IPS-18c (cell line): ENCODE data around the gene GFRA4.

Source experiments
- H3K4me3 ChIP-seq: 2 replicates; pipeline ENCODE4 v1.7.0; 2013; ENCODE audit warnings: low read depth, mild to moderate bottlenecking, low read length, moderate library complexity; ENCODE audit not compliant: insufficient read depth
- H3K9me3 ChIP-seq: one replicate; pipeline ENCODE4 v1.6.1; 2013; ENCODE audit warnings: mild to moderate bottlenecking, low read length, moderate library complexity; ENCODE audit not compliant: control insufficient read depth, insufficient read depth

Gene GFRA4

GRCh38 chr20:3680701-3681351 lies 17.6 kb upstream of the GFRA4 start:
- peak overlapping the region; percentile 43 for H3K4me3 ChIP-seq
- no peaks in the 10 kb centered on the region for H3K9me3 ChIP-seq

- H3K9me3 ChIP-seq: no peaks in the 10 kb centered on the region
- no peak overlapping the region for H3K4me3 ChIP-seq
These were observed 16.8 kb upstream of the GFRA4 start for GRCh38 chr20:3679749-3680700.

GRCh38 chr20:3678856-3679720 lies 15.9 kb upstream of the GFRA4 start:
- no peak overlapping the region for H3K4me3 ChIP-seq

GRCh38 chr20:3678198-3678597 lies 15.0 kb upstream of the GFRA4 start:
- no peaks in the 10 kb centered on the region for H3K9me3 ChIP-seq
- no peak overlapping the region for H3K4me3 ChIP-seq

More at GRCh38 chr20:3678856-3679720, 15.9 kb upstream of the GFRA4 start:
- H3K9me3 ChIP-seq: no peaks in the 10 kb centered on the region

GRCh38 chr20:3677733-3678132 lies 14.5 kb upstream of the GFRA4 start:
- Histone ChIP-seq H3K4me3 (no peak overlapping the region), H3K9me3 (no peaks in the 10 kb centered on the region)

- H3K4me3 ChIP-seq: no peak overlapping the region
- H3K9me3 ChIP-seq: no peaks in the 10 kb centered on the region
These were observed 12.0 kb upstream of the GFRA4 start for GRCh38 chr20:3674995-3675900.

GRCh38 chr20:3674447-3674846 lies 11.2 kb upstream of the GFRA4 start:
- Histone ChIP-seq H3K9me3 (no peaks in the 10 kb centered on the region), H3K4me3 (no peak overlapping the region)

GRCh38 chr20:3673221-3674070 lies 10.2 kb upstream of the GFRA4 start:
- no peak overlapping the region for H3K4me3 ChIP-seq
- H3K9me3 ChIP-seq: peaks cover 3% of the 10 kb centered on the region

- Histone ChIP-seq H3K4me3 (no peak overlapping the region; the same call in 1 of the 2 replicates), H3K9me3 (peaks cover 3% of the 10 kb centered on the region)
These were observed 9.5 kb upstream of the GFRA4 start for GRCh38 chr20:3672547-3673171.

GRCh38 chr20:3671986-3672546 lies 8.9 kb upstream of the GFRA4 start:
- H3K4me3 ChIP-seq: no peak overlapping the region; the same call in 1 of the 2 replicates
- peaks cover 5% of the 10 kb centered on the region for H3K9me3 ChIP-seq

- Histone ChIP-seq H3K4me3 (no peak overlapping the region), H3K9me3 (peaks cover 5% of the 10 kb centered on the region)
These were observed 7.7 kb upstream of the GFRA4 start for GRCh38 chr20:3670945-3671344.

- no peak overlapping the region for H3K4me3 ChIP-seq
These were observed 7.3 kb upstream of the GFRA4 start for GRCh38 chr20:3670511-3670910.

GRCh38 chr20:3669710-3670367 lies 6.6 kb upstream of the GFRA4 start:
- Histone ChIP-seq H3K4me3 (no peak overlapping the region), H3K9me3 (peaks cover 5% of the 10 kb centered on the region)

More at GRCh38 chr20:3670511-3670910, 7.3 kb upstream of the GFRA4 start:
- H3K9me3 ChIP-seq: peaks cover 5% of the 10 kb centered on the region

- no peak overlapping the region for H3K4me3 ChIP-seq
- H3K9me3 ChIP-seq: peaks cover 5% of the 10 kb centered on the region
These were observed 4.3 kb upstream of the GFRA4 start for GRCh38 chr20:3667434-3668037.
